GM19240 (cell line): ENCODE data around the gene VRK1.
"Not testable (repeated sequence)": the region's sequence is repeated elsewhere in the genome, so short reads cannot be mapped to it uniquely, and the experiment has no call there.

Experiments
- DNase-seq: peaks from one replicate; pipeline ENCODE4 v3.0.0; 2011; ENCODE audit warnings: low spot score; ENCODE audit not compliant: insufficient read length

VRK1 gene

GRCh38 chr14:96876747-96877146 is 79.6 kb downstream of the VRK1 start:
- no peak for DNase-seq

GRCh38 chr14:96881713-96882112 is 84.5 kb downstream of the VRK1 start:
- no peak for DNase-seq

- DNase-seq = not testable (repeated sequence)
These were observed 86.8 kb downstream of the VRK1 start for GRCh38 chr14:96883974-96884373.

- no peak for DNase-seq
These were observed 91.0 kb downstream of the VRK1 start for GRCh38 chr14:96888158-96888557.

- DNase-seq = no peak
These were observed 91.4 kb downstream of the VRK1 start for GRCh38 chr14:96888593-96888992.

GRCh38 chr14:96889091-96889490 is 91.9 kb downstream of the VRK1 start:
- DNase-seq = no peak

GRCh38 chr14:96893966-96894622 is 96.9 kb downstream of the VRK1 start:
- no peak for DNase-seq

- no peak for DNase-seq
These were observed 97.8 kb downstream of the VRK1 start for GRCh38 chr14:96894966-96895365.

- DNase-seq = no peak
These were observed 98.6 kb downstream of the VRK1 start for GRCh38 chr14:96895658-96896271.

- DNase-seq = no peak
These were observed 100.0 kb downstream of the VRK1 start for GRCh38 chr14:96897184-96897583.

GRCh38 chr14:96901227-96901626 is 104.0 kb downstream of the VRK1 start:
- DNase-seq = peak; percentile 26

GRCh38 chr14:96902004-96902403 is 104.8 kb downstream of the VRK1 start:
- no peak for DNase-seq

- no peak for DNase-seq
These were observed 106.4 kb downstream of the VRK1 start for GRCh38 chr14:96903444-96904023.

GRCh38 chr14:96904201-96904600 is 107.0 kb downstream of the VRK1 start:
- no peak for DNase-seq

- DNase-seq = no peak
These were observed 107.9 kb downstream of the VRK1 start for GRCh38 chr14:96905065-96905464.

GRCh38 chr14:96905825-96906224 is 108.6 kb downstream of the VRK1 start:
- no peak for DNase-seq

GRCh38 chr14:96906434-96906833 is 109.3 kb downstream of the VRK1 start:
- no peak for DNase-seq

- no peak for DNase-seq
These were observed 112.7 kb downstream of the VRK1 start for GRCh38 chr14:96909841-96910364.

GRCh38 chr14:96911499-96912149 is 114.4 kb downstream of the VRK1 start:
- no peak for DNase-seq

GRCh38 chr14:96914571-96915128 is 117.5 kb downstream of the VRK1 start:
- no peak for DNase-seq

GRCh38 chr14:96915478-96915877 is 118.3 kb downstream of the VRK1 start:
- DNase-seq = no peak

- DNase-seq = no peak
These were observed 119.6 kb downstream of the VRK1 start for GRCh38 chr14:96916751-96917150.
